Vagina (tissue), 2 donors: ENCODE measurements around the gene MAB21L1.

Experiments
- POLR2A ChIP-seq, 2 donors: fragments of 450-650 bp; IDR thresholded peaks; one replicate each; pipeline ENCODE4 v1.6.1; 2017; ENCODE audit warnings: antibody characterized with exemption in 2 of 2, mild to moderate bottlenecking in 2 of 2, moderate library complexity in 2 of 2
- TF ChIP-seq, protein P1 (sequence below), 3 experiments: fragments of 450-650 bp in 2 of 3; fragments of 200-600 bp in 1 of 3; sonication (generic) in 1 of 3; IDR thresholded peaks; one replicate each; pipeline ENCODE4 v1.5.1; 2017 to 2019; ENCODE audit warnings: antibody characterized with exemption in 3 of 3, mild to moderate bottlenecking in 2 of 3, moderate library complexity in 2 of 3

DNA sequence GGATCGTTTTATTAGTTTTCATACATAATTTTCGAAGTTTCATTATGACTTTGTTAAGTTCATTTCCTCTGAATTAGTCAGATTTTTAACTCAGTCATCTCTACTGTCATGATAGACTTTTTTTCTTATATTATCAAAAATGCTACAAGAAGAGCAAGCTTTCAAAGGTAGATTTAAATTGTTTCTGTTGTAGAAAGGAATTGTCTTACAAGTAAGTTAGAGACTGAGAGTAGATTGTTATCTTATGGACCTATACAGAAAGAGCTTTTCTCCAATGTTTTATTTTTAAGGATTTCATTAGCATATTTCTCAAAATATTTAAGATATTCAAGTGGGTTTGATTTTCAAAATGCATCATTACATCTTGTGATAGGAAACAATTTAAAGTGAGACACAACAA is 2.7 kb downstream of the MAB21L1 start:
- TF ChIP-seq, protein P1, sequence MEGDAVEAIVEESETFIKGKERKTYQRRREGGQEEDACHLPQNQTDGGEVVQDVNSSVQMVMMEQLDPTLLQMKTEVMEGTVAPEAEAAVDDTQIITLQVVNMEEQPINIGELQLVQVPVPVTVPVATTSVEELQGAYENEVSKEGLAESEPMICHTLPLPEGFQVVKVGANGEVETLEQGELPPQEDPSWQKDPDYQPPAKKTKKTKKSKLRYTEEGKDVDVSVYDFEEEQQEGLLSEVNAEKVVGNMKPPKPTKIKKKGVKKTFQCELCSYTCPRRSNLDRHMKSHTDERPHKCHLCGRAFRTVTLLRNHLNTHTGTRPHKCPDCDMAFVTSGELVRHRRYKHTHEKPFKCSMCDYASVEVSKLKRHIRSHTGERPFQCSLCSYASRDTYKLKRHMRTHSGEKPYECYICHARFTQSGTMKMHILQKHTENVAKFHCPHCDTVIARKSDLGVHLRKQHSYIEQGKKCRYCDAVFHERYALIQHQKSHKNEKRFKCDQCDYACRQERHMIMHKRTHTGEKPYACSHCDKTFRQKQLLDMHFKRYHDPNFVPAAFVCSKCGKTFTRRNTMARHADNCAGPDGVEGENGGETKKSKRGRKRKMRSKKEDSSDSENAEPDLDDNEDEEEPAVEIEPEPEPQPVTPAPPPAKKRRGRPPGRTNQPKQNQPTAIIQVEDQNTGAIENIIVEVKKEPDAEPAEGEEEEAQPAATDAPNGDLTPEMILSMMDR (IDR thresholded peaks at IDR 0.05) = no peak
- TF ChIP-seq POLR2A (IDR thresholded peaks at IDR 0.05) = no peak
